Lower leg skin (tissue), 3 donors: ENCODE data around the gene TERT.

Experiments used
- POLR2A ChIP-seq, 2 donors: fragments of 450-650 bp; IDR thresholded peaks; one replicate each; pipeline ENCODE4 v1.6.1; 2016 to 2017; ENCODE audit warnings: antibody characterized with exemption in 2 of 2, mild to moderate bottlenecking in 1 of 2, moderate library complexity in 1 of 2
- TF ChIP-seq, protein P1 (sequence below), 3 donors: fragments of 450-650 bp; IDR thresholded peaks; one replicate each; pipeline ENCODE4 v1.5.1; 2016; ENCODE audit warnings: antibody characterized with exemption in 3 of 3, mild to moderate bottlenecking in 3 of 3, moderate library complexity in 2 of 3

DNA sequence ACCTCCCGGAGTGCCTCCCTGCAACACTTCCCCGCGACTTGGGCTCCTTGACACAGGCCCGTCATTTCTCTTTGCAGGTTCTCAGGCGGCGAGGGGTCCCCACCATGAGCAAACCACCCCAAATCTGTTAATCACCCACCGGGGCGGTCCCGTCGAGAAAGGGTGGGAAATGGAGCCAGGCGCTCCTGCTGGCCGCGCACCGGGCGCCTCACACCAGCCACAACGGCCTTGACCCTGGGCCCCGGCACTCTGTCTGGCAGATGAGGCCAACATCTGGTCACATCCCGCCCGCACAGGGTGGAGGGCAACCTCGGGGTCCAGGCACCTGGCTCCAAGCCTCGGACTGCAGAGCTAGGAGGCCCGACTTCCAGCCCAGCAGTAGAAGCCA is 776 bp upstream of the TERT start:
- TF ChIP-seq, protein P1, sequence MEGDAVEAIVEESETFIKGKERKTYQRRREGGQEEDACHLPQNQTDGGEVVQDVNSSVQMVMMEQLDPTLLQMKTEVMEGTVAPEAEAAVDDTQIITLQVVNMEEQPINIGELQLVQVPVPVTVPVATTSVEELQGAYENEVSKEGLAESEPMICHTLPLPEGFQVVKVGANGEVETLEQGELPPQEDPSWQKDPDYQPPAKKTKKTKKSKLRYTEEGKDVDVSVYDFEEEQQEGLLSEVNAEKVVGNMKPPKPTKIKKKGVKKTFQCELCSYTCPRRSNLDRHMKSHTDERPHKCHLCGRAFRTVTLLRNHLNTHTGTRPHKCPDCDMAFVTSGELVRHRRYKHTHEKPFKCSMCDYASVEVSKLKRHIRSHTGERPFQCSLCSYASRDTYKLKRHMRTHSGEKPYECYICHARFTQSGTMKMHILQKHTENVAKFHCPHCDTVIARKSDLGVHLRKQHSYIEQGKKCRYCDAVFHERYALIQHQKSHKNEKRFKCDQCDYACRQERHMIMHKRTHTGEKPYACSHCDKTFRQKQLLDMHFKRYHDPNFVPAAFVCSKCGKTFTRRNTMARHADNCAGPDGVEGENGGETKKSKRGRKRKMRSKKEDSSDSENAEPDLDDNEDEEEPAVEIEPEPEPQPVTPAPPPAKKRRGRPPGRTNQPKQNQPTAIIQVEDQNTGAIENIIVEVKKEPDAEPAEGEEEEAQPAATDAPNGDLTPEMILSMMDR (IDR thresholded peaks at IDR 0.05): no peak
- no peak for TF ChIP-seq POLR2A (IDR thresholded peaks at IDR 0.05)
